HCT116 (cell line): ENCODE data around the gene STAT4. TPM values are rescaled to one million over a fixed set of nuclear protein-coding genes. Genes with fewer than 3 reads are reported as not detected.

ENCODE experiments used
- ATAC-seq: fragments of 200-7000 bp; cut with Tn5 transposase; 2 replicates; pipeline ENCODE4 v1.9.1; 2020; ENCODE audit warnings: mild to moderate bottlenecking, moderate library complexity
- BruUV-seq: library from RNA; stranded (reverse); fragments of 400-500 nt; replicated peaks from 2 replicates; lab custom pipeline; 2021; lab: Mats Ljungman, UMichigan
- CTCF ChIA-PET: fragments of 300-600 bp; sonication (Branson Sonifier 250); formaldehyde crosslinking; loops from one replicate; lab custom pipeline; 2021; ENCODE audit warnings: antibody characterized with exemption; lab: Charles Lee
- POLR2A ChIA-PET: fragments of 300-600, 350-600 bp; sonication (Branson Sonifier 250); formaldehyde crosslinking; loops from one replicate; lab custom pipeline; 2021; ENCODE audit warnings: antibody characterized with exemption; lab: Charles Lee
- RAD21 ChIA-PET, 2 experiments: fragments of 300-600 bp; sonication (Branson Sonifier 250); formaldehyde crosslinking; loops; one replicate each; lab custom pipeline; 2023; ENCODE audit warnings: low total read pairs in 2 of 2; ENCODE audit not compliant: uncharacterized antibody in 2 of 2, unreplicated experiment in 2 of 2, low non-redundant PET in 1 of 2; lab: Charles Lee
- DNase-seq: peaks from one replicate; pipeline ENCODE4 v3.0.0-alpha.2; 2010; ENCODE audit warnings: low read depth, low spot score
- H2AFZ ChIP-seq: fragments of 200-600 bp; shearing (Covaris generic), sonication (generic); 2 replicates; pipeline ENCODE4 v1.6.1; 2017; ENCODE audit warnings: low read depth, mixed run types, mixed read lengths, antibody characterized with exemption, low read length; ENCODE audit not compliant: poor library complexity, severe bottlenecking
- H3K27ac ChIP-seq: 2 replicates; pipeline ENCODE4 v1.5.1; 2012; ENCODE audit warnings: low read depth, low read length
- H3K27me3 ChIP-seq: fragments of 200-600 bp; sonication (generic); 2 replicates; pipeline ENCODE4 v1.6.1; 2016; ENCODE audit warnings: mixed run types, low read length, mixed read lengths; ENCODE audit not compliant: insufficient read depth
- H3K36me3 ChIP-seq, 2 experiments: fragments of 200-500 bp in 1 of 2; fragments of 200-600 bp in 1 of 2; sonication (Bioruptor generic) in 1 of 2; sonication (generic) in 1 of 2; 2 replicates each; pipeline versions ENCODE4 v1.5.1 to v1.6.1; 2014 to 2016; ENCODE audit warnings: low read length in 2 of 2, inconsistent platforms in 1 of 2, mixed read lengths in 1 of 2, mixed run types in 1 of 2; ENCODE audit not compliant: insufficient read depth in 2 of 2, control insufficient read depth in 1 of 2
- H3K4me1 ChIP-seq, 2 experiments: fragments of 200-600 bp in 1 of 2; sonication (generic) in 1 of 2; 2 replicates each; pipeline versions ENCODE4 v1.5.1 to v1.6.1; 2012 to 2017; ENCODE audit warnings: low read length in 2 of 2, inconsistent platforms in 1 of 2, mild to moderate bottlenecking in 1 of 2, mixed read lengths in 1 of 2, mixed run types in 1 of 2, moderate library complexity in 1 of 2; ENCODE audit not compliant: insufficient read depth in 2 of 2, control insufficient read depth in 1 of 2
- H3K4me2 ChIP-seq: fragments of 200-600 bp; sonication (generic); 2 replicates; pipeline ENCODE4 v1.6.1; 2017; ENCODE audit warnings: mixed run types, low read length, mixed read lengths
- H3K4me3 ChIP-seq, 2 experiments: fragments of 200-600 bp in 1 of 2; sonication (generic) in 1 of 2; replicated peaks in 1 of 2; 2 replicates each; pipeline ENCODE4 v1.5.1; 2011 to 2016; ENCODE audit warnings: low read length in 2 of 2, control low read depth in 1 of 2, low read depth in 1 of 2, mild to moderate bottlenecking in 1 of 2, mixed read lengths in 1 of 2, mixed run types in 1 of 2
- H3K79me2 ChIP-seq: fragments of 200-600 bp; sonication (generic); 2 replicates; pipeline ENCODE4 v1.6.1; 2017; ENCODE audit warnings: mild to moderate bottlenecking, mixed run types, low read length, moderate library complexity, mixed read lengths; ENCODE audit not compliant: insufficient read depth
- H3K9ac ChIP-seq: fragments of 200-600 bp; sonication (generic); 2 replicates; pipeline ENCODE4 v1.6.1; 2016; ENCODE audit warnings: low read length, mixed read lengths
- H3K9me2 ChIP-seq: fragments of 200-600 bp; sonication (generic), shearing (Covaris generic); 2 replicates; pipeline ENCODE4 v1.6.1; 2017; ENCODE audit warnings: mixed run types, mild to moderate bottlenecking, moderate library complexity; ENCODE audit not compliant: insufficient read depth
- H3K9me3 ChIP-seq, 2 experiments: fragments of 200-500 bp in 1 of 2; fragments of 200-600 bp in 1 of 2; sonication (Bioruptor generic) in 1 of 2; sonication (generic) in 1 of 2; 2 replicates each; pipeline ENCODE4 v1.6.1; 2014 to 2017; ENCODE audit warnings: low read length in 2 of 2, mixed read lengths in 2 of 2, inconsistent platforms in 1 of 2, low read depth in 1 of 2, mild to moderate bottlenecking in 1 of 2, mixed run types in 1 of 2, moderate library complexity in 1 of 2; ENCODE audit not compliant: control insufficient read depth in 1 of 2, insufficient read depth in 1 of 2
- H4K20me1 ChIP-seq: fragments of 200-600 bp; sonication (generic), shearing (Covaris generic); 2 replicates; pipeline ENCODE4 v1.6.1; 2017; ENCODE audit warnings: mixed run types, mild to moderate bottlenecking, moderate library complexity; ENCODE audit not compliant: insufficient read depth
- CBX3 ChIP-seq: IDR thresholded peaks from 2 replicates; pipeline ENCODE4 v1.6.1; 2012; ENCODE audit warnings: low read depth
- CEBPB ChIP-seq: IDR thresholded peaks from 2 replicates; pipeline ENCODE4 v1.6.1; 2012; ENCODE audit warnings: low read depth
- EGR1 ChIP-seq: IDR thresholded peaks from 2 replicates; pipeline ENCODE4 v1.6.1; 2012; ENCODE audit warnings: low read depth
- EZH2phosphoT487 ChIP-seq: fragments of 200-600 bp; IDR thresholded peaks from 2 replicates; pipeline ENCODE4 v1.6.1; 2018; ENCODE audit warnings: antibody characterized with exemption, borderline replicate concordance
- FOSL1 ChIP-seq: IDR thresholded peaks from 2 replicates; pipeline ENCODE4 v1.6.1; 2012; ENCODE audit warnings: low read depth
- MAX ChIP-seq: IDR thresholded peaks from 2 replicates; pipeline ENCODE4 v1.6.1; 2012
- POLR2A ChIP-seq: IDR thresholded peaks from 2 replicates; pipeline ENCODE4 v1.7.0; 2011; ENCODE audit warnings: borderline replicate concordance; ENCODE audit not compliant: insufficient read depth, insufficient read length; ENCODE audit errors: extremely low read depth
- POLR2AphosphoS5 ChIP-seq: IDR thresholded peaks from 2 replicates; pipeline ENCODE4 v1.6.1; 2011; ENCODE audit warnings: mild to moderate bottlenecking, low read depth, low read length, moderate library complexity
- RAD21 ChIP-seq: IDR thresholded peaks from 2 replicates; pipeline ENCODE4 v1.6.1; 2012; ENCODE audit warnings: low read depth, mild to moderate bottlenecking
- SIN3A ChIP-seq: IDR thresholded peaks from 2 replicates; pipeline ENCODE4 v1.6.1; 2012; ENCODE audit warnings: low read depth
- SP1 ChIP-seq: IDR thresholded peaks from 2 replicates; pipeline ENCODE4 v1.6.1; 2012; ENCODE audit warnings: low read depth
- SRF ChIP-seq: IDR thresholded peaks from 2 replicates; pipeline ENCODE4 v1.6.1; 2012; ENCODE audit warnings: low read depth
- TCF7L2 ChIP-seq: IDR thresholded peaks from 2 replicates; pipeline ENCODE4 v1.7.0; 2011; ENCODE audit warnings: borderline replicate concordance, inconsistent platforms; ENCODE audit not compliant: insufficient read depth, insufficient read length; ENCODE audit errors: extremely low read depth
- YY1 ChIP-seq: IDR thresholded peaks from 2 replicates; pipeline ENCODE4 v1.6.1; 2011; ENCODE audit warnings: low read length, low read depth, moderate library complexity, mild to moderate bottlenecking; ENCODE audit not compliant: insufficient replicate concordance; ENCODE audit errors: extremely low read depth
- ZNF274 ChIP-seq: fragments of 200-500 bp; sonication (Bioruptor generic); IDR thresholded peaks from 2 replicates; pipeline ENCODE4 v1.6.1; 2014; ENCODE audit warnings: mild to moderate bottlenecking, low read depth, low read length, inconsistent platforms
- intact Hi-C: fragments of 100-400 bp; cut with micrococcal nuclease; formaldehyde crosslinking; loops from 2 replicates; pipeline ENCODE4 v1.10.0; 2022
- total RNA-seq: library from RNA; stranded (reverse); gene quantifications from one replicate; pipeline ENCODE4 v1.2.1, GENCODE V29; 2021; ENCODE audit not compliant: unreplicated experiment
- TF ChIP-seq, protein P1 (sequence below): IDR thresholded peaks from 2 replicates; pipeline ENCODE4 v1.6.1; 2012
- TF ChIP-seq, protein P2 (sequence below): IDR thresholded peaks from 2 replicates; pipeline ENCODE4 v1.6.1; 2012; ENCODE audit warnings: low read depth
- TF ChIP-seq, protein P3 (sequence below): IDR thresholded peaks from 2 replicates; pipeline ENCODE4 v1.6.1; 2011; ENCODE audit warnings: mild to moderate bottlenecking, low read length, moderate library complexity; ENCODE audit not compliant: insufficient replicate concordance; ENCODE audit errors: extremely low read depth

Gene STAT4
- total RNA-seq, 1 experiment from 2014 or later = 2.0 TPM

GRCh38 chr2:191081411-191082155 lies 69.2 kb downstream of the STAT4 start:
- TF ChIP-seq SIN3A = no peak
- TF ChIP-seq, protein P1, sequence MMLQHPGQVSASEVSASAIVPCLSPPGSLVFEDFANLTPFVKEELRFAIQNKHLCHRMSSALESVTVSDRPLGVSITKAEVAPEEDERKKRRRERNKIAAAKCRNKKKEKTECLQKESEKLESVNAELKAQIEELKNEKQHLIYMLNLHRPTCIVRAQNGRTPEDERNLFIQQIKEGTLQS = no peak
- TF ChIP-seq EZH2phosphoT487 = no peak
- no peak for TF ChIP-seq ZNF274
- TF ChIP-seq MAX = no peak
- no peak for TF ChIP-seq CEBPB
- TF ChIP-seq YY1 = no peak
- TF ChIP-seq SRF = no peak
- TF ChIP-seq TCF7L2 = no peak
- no peak for TF ChIP-seq POLR2AphosphoS5
- TF ChIP-seq, protein P2, sequence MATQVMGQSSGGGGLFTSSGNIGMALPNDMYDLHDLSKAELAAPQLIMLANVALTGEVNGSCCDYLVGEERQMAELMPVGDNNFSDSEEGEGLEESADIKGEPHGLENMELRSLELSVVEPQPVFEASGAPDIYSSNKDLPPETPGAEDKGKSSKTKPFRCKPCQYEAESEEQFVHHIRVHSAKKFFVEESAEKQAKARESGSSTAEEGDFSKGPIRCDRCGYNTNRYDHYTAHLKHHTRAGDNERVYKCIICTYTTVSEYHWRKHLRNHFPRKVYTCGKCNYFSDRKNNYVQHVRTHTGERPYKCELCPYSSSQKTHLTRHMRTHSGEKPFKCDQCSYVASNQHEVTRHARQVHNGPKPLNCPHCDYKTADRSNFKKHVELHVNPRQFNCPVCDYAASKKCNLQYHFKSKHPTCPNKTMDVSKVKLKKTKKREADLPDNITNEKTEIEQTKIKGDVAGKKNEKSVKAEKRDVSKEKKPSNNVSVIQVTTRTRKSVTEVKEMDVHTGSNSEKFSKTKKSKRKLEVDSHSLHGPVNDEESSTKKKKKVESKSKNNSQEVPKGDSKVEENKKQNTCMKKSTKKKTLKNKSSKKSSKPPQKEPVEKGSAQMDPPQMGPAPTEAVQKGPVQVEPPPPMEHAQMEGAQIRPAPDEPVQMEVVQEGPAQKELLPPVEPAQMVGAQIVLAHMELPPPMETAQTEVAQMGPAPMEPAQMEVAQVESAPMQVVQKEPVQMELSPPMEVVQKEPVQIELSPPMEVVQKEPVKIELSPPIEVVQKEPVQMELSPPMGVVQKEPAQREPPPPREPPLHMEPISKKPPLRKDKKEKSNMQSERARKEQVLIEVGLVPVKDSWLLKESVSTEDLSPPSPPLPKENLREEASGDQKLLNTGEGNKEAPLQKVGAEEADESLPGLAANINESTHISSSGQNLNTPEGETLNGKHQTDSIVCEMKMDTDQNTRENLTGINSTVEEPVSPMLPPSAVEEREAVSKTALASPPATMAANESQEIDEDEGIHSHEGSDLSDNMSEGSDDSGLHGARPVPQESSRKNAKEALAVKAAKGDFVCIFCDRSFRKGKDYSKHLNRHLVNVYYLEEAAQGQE = no peak
- TF ChIP-seq CBX3 = no peak
- no peak for TF ChIP-seq POLR2A
- no peak for TF ChIP-seq EGR1
- TF ChIP-seq SP1 = no peak
- TF ChIP-seq FOSL1 = no peak
- TF ChIP-seq, protein P3, sequence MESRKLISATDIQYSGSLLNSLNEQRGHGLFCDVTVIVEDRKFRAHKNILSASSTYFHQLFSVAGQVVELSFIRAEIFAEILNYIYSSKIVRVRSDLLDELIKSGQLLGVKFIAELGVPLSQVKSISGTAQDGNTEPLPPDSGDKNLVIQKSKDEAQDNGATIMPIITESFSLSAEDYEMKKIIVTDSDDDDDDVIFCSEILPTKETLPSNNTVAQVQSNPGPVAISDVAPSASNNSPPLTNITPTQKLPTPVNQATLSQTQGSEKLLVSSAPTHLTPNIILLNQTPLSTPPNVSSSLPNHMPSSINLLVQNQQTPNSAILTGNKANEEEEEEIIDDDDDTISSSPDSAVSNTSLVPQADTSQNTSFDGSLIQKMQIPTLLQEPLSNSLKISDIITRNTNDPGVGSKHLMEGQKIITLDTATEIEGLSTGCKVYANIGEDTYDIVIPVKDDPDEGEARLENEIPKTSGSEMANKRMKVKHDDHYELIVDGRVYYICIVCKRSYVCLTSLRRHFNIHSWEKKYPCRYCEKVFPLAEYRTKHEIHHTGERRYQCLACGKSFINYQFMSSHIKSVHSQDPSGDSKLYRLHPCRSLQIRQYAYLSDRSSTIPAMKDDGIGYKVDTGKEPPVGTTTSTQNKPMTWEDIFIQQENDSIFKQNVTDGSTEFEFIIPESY = no peak
- TF ChIP-seq RAD21 = no peak
- Histone ChIP-seq H3K4me1 (no peaks in the 10 kb centered on the region), H3K79me2 (no peaks in the 10 kb centered on the region), H3K9ac (no peak overlapping the region), H3K9me3 (no peaks in the 10 kb centered on the region), H3K36me3 (no peaks in the 10 kb centered on the region), H2AFZ (no peak overlapping the region), H3K4me2 (no peak overlapping the region), H3K9me2 (no peaks in the 10 kb centered on the region), H4K20me1 (no peaks in the 10 kb centered on the region), H3K27me3 (no peaks in the 10 kb centered on the region), H3K27ac (no peak overlapping the region), H3K4me3 (no peak overlapping the region)
- CTCF ChIA-PET = no interaction called here
- DNase-seq (no peak), ATAC-seq (no peak)
- no TSS peak for BruUV-seq
- RAD21 ChIA-PET = no interaction called here
- POLR2A ChIA-PET = no interaction called here
- intact Hi-C loops = no loop called here
